Airway epithelial cell (primary cell): ENCODE results near the gene GMFB. TPM values are rescaled to one million over a fixed set of nuclear protein-coding genes. Genes with fewer than 3 reads are reported as not detected.

Experiments used
- total RNA-seq: library from RNA; depleted of rRNA; stranded (reverse); fragments of >200 nt; gene quantifications from 2 replicates; pipeline ENCODE4 v1.2.3, GENCODE V29; 2015

GMFB gene
- total RNA-seq, result 39.6 and 59.9 TPM in 2 replicates

DNA sequence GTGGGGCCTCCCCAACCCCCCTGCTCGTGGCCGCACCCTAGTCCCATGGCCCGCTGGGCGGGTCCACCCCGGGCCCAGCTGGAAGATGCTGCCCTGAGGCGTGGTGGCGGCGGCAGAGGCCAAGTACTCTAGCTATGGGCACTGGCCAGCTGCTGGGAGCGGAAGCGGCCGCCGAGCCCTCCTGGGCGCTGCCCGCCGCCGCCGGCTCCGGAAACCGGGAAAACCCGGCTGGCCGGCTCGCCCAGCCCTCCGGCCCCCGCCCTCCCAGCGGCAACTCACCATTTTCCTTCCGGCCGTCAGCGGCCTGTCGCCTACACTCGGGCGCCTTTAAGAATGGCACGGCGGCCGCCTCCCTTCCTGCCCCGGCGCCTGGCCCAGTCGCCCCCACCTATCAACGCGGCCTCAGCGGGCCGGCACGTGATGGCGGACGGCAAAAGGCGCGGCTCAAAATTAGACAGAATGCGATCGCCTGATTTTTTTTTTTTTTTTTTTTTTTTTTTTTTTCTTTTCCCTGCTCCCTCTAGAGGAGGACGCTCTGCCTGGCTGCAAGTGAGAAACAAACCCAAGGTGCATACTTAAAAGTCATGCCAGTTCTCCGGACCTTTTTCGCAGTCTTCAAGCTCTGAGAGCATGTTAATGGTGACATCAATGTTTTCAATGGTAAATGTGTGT, at the start of gene GMFB:
Gene GMFB, minus strand, starts transcription at position 335 of the 672 bp plus-strand sequence. Its CDS starts 53 bp downstream, at position 282.

GRCh38 chr14:54509546-54510501, 21.0 kb upstream of the GMFB start, which contains the start of gene CGRRF1:
CGRRF1 (plus strand) TSS chr14:54509906; CDS start chr14:54509960, 54 bp downstream.

DNA sequence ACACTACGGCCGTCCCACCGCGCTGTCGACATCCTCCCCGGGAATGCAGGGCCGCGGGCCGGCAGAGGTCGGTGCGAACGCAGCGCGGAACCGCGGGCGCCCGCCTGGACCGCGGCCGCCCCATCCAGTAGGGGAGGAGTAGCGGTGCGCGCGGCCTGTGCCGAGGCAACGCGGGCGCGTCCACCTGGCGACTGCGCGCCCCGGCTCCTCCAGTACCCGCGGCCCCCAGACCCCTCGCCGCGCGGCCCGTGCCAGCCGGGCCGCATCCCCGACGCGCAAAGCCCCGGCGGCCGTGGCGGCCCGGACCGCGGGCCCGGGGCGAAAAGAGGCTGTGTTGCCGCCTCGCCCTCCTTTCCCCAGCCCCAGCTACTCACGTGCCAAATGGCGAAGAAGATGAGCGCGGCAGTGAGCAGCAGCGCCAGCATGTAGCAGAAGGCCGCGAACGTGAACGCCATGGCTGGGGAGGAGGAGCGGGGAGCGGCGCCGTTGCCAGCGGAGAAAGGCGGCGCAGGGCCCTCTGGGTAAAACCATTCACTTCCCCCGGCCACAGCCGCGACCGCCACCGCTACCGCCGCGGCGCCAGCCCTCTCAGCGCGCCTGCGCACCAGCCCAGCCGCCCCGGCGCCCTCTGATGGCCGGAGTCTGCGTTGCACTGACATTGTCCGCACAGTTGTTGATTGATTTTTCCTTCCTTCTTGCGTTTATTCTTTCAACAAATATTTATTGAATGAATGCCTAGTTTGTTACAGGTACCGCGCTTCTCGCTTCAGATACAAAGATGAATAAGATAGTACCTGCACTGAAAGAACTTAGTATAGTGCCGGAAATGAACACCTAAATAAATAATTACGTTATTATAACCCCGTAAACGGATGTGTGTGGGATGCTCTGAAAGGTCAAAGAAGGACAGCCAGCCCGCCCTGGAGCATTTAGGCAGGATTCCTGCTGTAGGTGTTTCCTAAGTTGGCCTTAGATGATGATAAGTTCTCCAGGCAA, 47.6 kb downstream of the GMFB start, which contains the start of gene CNIH1:
Gene CNIH1, minus strand, starts transcription at position 502 of the 996 bp plus-strand sequence. Its CDS starts 47 bp downstream, at position 455.

Other genes with a start within 250 kb of the GMFB start
- gene CDKN3, start 92.0 kb downstream of the GMFB start, total RNA-seq, result 45.7 and 48.0 TPM in 2 replicates
- gene CNIH1, start 47.6 kb downstream of the GMFB start, total RNA-seq, result 133 and 174 TPM in 2 replicates
- 4.9 and 8.2 TPM in 2 replicates for gene CGRRF1, start 20.9 kb upstream of the GMFB start, total RNA-seq
- 5.0 and 7.3 TPM in 2 replicates for gene SAMD4A, start 78.1 kb upstream of the GMFB start, total RNA-seq